A549 (cell line): ENCODE measurements around the gene WNT1.

ENCODE experiments used
- CEBPB ChIP-seq, 2 experiments: fragments of >200 bp in 1 of 2; sonication (Bioruptor Twin) in 1 of 2; formaldehyde crosslinking in 1 of 2; IDR thresholded peaks; 2 replicates each; pipeline ENCODE4 v1.6.1; 2012 to 2016
- TF ChIP-seq, protein P1 (sequence below): fragments of >200 bp; sonication (Bioruptor Twin); formaldehyde crosslinking; IDR thresholded peaks from 3 replicates; pipeline ENCODE4 v1.5.1; 2016

GRCh38 chr12:48933664-48934311, 44.3 kb upstream of the WNT1 start:
- TF ChIP-seq CEBPB (IDR thresholded peaks at IDR 0.05): no peak
- TF ChIP-seq, protein P1, sequence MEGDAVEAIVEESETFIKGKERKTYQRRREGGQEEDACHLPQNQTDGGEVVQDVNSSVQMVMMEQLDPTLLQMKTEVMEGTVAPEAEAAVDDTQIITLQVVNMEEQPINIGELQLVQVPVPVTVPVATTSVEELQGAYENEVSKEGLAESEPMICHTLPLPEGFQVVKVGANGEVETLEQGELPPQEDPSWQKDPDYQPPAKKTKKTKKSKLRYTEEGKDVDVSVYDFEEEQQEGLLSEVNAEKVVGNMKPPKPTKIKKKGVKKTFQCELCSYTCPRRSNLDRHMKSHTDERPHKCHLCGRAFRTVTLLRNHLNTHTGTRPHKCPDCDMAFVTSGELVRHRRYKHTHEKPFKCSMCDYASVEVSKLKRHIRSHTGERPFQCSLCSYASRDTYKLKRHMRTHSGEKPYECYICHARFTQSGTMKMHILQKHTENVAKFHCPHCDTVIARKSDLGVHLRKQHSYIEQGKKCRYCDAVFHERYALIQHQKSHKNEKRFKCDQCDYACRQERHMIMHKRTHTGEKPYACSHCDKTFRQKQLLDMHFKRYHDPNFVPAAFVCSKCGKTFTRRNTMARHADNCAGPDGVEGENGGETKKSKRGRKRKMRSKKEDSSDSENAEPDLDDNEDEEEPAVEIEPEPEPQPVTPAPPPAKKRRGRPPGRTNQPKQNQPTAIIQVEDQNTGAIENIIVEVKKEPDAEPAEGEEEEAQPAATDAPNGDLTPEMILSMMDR: no peak
